Activated CD4-positive, alpha-beta T cell treated with anti-CD3 and anti-CD28 coated beads, Interleukin-2, Interleukin-4, amounts not matched to agents 100 ng/mL and 50 ng/mL, durations not matched to agents 16 hours and 8 hours (primary cell): ENCODE results near the gene ZYG11A.
A peak's percentile ranks its signal among the peaks of the same experiment; 100 is the strongest.

Experiments
- DNase-seq: peaks from one replicate; pipeline ENCODE4 v3.0.0-alpha.2; 2020; ENCODE audit warnings: low spot score

Gene ZYG11A

GRCh38 chr1:52918201-52918600 is 75.6 kb downstream of the ZYG11A start:
- DNase-seq, result no peak

- DNase-seq, result no peak
Observed at GRCh38 chr1:52919051-52919722, 76.6 kb downstream of the ZYG11A start.

GRCh38 chr1:52919723-52920483 is 77.3 kb downstream of the ZYG11A start:
- DNase-seq, result no peak

DNA sequence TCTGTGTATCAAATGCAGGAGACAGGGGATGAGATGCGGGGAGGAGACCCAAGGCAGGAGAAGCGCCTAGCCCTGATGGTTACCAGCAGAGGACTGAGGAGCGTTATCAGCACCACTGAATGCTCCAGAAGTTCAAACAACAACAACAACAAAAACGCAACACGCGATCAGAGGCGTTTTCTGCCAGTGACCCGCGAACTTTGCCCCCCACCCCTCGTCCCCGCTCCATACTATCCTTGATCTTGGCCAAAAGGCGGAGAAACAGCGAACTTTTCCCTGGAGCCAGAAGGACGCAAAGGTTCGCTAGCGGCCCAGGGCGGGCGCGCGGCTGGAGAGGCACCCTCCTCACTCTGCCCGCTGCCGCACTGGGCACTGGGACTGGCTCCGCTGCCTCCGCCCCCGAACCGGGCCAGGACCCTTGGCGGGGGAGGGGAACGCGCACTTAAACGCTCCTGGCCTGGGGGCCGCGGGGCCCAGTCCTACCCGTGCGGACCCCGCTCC is 78.3 kb downstream of the ZYG11A start:
- DNase-seq, result no peak

GRCh38 chr1:52925571-52926005 is 83.0 kb downstream of the ZYG11A start:
- DNase-seq, result no peak

- no peak for DNase-seq
Observed at GRCh38 chr1:52926864-52927211, 84.3 kb downstream of the ZYG11A start.

DNA sequence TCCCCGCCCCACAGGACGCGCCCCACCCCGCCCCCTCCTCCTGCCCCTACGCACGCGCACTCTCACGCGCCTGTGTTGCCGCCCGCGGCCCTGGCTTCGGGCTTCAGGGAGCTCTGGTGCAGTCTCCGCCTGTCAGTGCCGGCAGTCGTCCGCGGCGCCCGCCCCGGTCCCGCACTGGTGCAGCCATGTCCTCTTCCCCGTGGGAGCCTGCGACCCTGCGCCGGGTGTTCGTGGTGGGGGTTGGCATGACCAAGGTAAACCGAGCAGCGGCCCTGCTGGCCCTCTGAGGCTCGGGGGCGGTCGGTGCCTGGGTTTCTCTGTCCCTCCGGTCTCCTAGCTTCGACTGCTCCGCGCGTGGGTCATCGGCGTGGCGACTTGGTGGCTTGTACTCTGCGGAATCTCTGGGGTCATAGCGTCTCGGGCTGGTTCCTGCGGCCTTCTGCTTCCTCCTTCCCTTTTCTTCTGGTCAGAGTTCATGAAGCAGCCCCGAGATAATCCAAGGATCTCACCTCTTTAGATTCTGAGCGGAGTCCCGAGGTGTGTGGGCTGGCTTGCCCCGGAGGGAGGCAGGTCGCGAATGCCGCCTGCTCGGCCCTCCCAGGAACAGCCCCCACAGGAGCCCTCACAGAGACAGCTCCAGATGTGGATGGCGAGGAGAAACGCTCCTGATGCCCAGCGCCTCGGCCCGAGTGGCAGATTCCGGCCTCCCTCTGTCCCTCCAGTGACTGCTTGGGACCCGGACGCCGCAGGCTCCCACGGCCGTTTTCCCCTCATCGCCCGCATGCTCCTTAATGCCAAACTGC is 84.9 kb downstream of the ZYG11A start, which contains the start of gene SCP2:
SCP2 (plus strand) TSS at position 65 of the 803 bp plus-strand sequence; CDS start at position 186, 121 bp downstream.
- peak; percentile 77 for DNase-seq

DNA sequence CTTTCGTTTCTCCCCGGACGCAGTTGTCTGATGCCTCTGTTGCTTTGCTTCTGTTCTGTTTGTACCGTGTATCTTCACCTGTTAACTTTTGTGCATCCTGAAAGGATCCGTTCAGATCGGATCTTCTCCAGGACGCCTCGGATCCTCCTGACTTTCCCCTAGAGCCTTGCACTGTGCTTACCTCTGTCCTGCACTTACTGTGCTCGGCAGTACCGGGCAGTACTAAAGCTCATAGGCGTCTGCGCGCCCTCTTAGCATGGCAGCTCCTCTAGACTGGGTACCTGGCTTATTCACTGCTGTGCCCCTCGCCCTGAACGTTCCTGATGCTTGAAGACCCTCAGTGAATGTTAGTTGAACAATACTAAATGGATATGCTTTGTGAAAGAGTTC is 85.5 kb downstream of the ZYG11A start:
- DNase-seq, result no peak

GRCh38 chr1:52929019-52929418 is 86.5 kb downstream of the ZYG11A start:
- DNase-seq, result no peak

DNA sequence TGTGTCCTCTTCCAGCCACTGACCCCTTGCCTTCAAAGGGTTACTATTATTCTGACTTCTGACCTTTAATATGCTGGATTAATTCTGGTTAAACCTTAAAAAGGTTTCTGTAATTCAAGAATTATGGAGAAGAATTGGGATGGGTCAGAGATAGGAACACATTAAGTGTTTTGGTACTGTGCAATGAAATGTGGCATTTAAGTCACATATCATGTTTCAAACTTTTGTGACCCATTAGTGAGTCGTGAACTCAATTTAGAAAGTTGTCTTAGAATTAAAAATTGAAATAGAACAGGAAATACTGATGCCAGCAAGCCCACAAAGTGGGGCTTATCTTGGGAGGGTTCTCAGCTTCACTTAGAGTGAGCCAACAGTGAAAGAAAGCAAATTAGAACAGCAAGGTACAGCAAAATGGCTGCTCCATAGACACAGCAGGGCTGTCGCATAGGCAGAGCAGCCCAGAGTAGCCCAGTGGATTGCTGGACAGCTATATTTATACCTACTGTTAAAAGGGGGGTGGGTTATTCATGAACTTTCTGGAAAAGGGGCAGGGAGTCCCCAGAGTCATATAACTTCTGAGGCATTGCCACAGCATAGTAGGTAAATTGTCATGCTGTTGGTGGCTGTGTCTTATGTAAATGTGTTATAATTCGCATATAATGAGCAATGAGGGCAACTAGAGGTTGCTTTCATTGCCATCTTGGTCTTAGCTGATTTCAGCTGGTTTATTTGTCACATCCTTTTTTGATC is 95.0 kb downstream of the ZYG11A start:
- no peak for DNase-seq

DNA sequence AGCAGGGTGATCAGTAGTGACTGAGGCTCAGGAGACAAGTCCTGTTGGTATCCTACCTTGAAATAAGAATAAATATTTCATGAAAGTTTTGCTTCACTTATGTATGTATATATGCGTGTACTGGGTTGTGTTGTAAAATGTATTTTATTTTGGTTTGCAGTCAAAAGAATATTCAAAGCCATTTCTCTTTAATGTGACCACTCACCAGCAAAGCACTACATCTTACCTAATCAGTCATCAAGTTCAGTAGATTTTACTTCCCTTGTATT is 95.6 kb downstream of the ZYG11A start:
- no peak for DNase-seq

DNA sequence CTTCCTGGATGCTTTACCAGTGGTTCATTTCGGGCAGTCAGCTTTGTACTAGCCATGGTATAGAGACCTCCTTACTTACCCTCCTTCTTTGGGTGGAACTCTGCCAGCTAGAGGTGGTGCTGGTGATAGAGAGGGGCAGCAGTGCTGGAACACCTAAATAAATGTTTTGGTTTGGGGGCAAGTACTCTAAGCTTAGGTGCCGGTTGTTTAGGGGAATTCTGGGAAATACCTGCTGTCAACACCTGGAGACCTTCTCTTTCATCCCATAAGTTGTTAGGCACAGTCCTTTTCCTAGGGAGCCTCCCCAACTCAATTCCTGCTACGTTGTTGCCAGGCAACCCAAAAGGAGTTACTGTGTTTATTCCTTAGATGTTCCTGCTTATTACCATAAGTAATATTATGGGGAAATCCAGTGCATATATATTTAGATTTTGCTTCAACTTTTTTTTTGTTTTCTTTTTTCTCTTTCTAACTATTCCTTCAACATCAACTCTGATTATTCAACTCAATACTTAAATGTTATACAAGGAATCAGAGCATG is 101.4 kb downstream of the ZYG11A start:
- no peak for DNase-seq

DNA sequence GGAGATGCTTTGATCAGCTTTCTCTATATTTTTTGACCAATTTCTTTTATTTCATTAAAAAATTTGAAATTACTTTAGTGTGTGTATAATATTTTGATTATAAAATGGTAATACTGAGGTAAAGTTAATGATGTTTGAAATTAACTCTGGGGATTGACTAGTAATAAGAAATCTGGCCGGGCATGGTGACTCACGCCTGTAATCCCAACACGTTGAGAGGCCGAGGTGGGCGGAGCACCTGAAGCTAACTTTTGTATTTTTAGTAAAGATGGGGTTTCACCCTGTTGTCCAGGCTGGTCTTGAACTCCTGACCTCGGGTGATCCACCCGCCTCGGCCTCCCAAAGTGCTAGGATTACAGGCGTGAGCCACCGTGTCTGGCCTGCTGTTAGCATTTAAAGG is 102.0 kb downstream of the ZYG11A start:
- DNase-seq, result no peak
